Endothelial cell of umbilical vein (primary cell): ENCODE measurements around the gene AS3MT. TPM values are rescaled to one million over a fixed set of nuclear protein-coding genes. Genes with fewer than 3 reads are reported as not detected.

Experiments used
- BruUV-seq: library from RNA; stranded (reverse); fragments of 400-500 nt; replicated peaks from 2 replicates; lab custom pipeline; 2021; lab: Mats Ljungman, UMichigan
- CTCF ChIA-PET: fragments of 300-600, 350-600 bp; sonication (Branson Sonifier 250); formaldehyde crosslinking; loops from one replicate; lab custom pipeline; 2021; ENCODE audit warnings: antibody characterized with exemption, inconsistent platforms; lab: Charles Lee
- POLR2A ChIA-PET: fragments of 300-600, 350-600 bp; sonication (Branson Sonifier 250); formaldehyde crosslinking; loops from one replicate; lab custom pipeline; 2021; ENCODE audit warnings: antibody characterized with exemption, inconsistent platforms; lab: Charles Lee
- DNase-seq: peaks from one replicate; pipeline ENCODE4 v3.0.0-alpha.2; 2011; ENCODE audit warnings: low read depth, low spot score
- FAIRE-seq: peaks from 2 replicates; lab custom pipeline; 2011; peaks lifted over from hg19 to GRCh38; lab: Jason Lieb, UNC
- H2AFZ ChIP-seq: 2 replicates; pipeline ENCODE4 v1.6.0; 2012; ENCODE audit warnings: low read depth, low read length, control low read depth, inconsistent platforms
- H3K27ac ChIP-seq: 2 replicates; pipeline ENCODE4 v1.5.1; 2011; ENCODE audit warnings: low read depth, mild to moderate bottlenecking, control low read depth, low read length, moderate library complexity; ENCODE audit not compliant: insufficient read depth
- H3K27me3 ChIP-seq, 2 experiments: 2 replicates each; pipeline versions ENCODE4 v1.6.0 to v1.6.1; 2011; ENCODE audit warnings: low read length in 2 of 2, mixed read lengths in 1 of 2; ENCODE audit not compliant: control insufficient read depth in 2 of 2, insufficient read depth in 2 of 2
- H3K36me3 ChIP-seq, 2 experiments: 2 replicates in 1 of 2; 3 replicates in 1 of 2; pipeline ENCODE4 v1.5.1; 2011; ENCODE audit warnings: low read length in 2 of 2, mild to moderate bottlenecking in 1 of 2, moderate library complexity in 1 of 2; ENCODE audit not compliant: control insufficient read depth in 2 of 2, insufficient read depth in 2 of 2; ENCODE audit errors: extremely low read depth in 1 of 2
- H3K4me1 ChIP-seq: 3 replicates; pipeline ENCODE4 v1.5.1; 2011; ENCODE audit warnings: mild to moderate bottlenecking, low read length; ENCODE audit not compliant: control insufficient read depth, insufficient read depth; ENCODE audit errors: extremely low read depth
- H3K4me2 ChIP-seq: 2 replicates; pipeline ENCODE4 v1.6.1; 2011; ENCODE audit warnings: low read length, control low read depth, mixed read lengths; ENCODE audit not compliant: insufficient read depth
- H3K4me3 ChIP-seq, 3 experiments: fragments of 200-600 bp in 1 of 3; sonication (generic), shearing (Covaris generic) in 1 of 3; replicated peaks in 1 of 3; 2 replicates each; pipeline ENCODE4 v1.5.1; 2011 to 2016; ENCODE audit warnings: control low read depth in 3 of 3, low read length in 3 of 3, mild to moderate bottlenecking in 2 of 3, inconsistent platforms in 1 of 3, low read depth in 1 of 3, moderate library complexity in 1 of 3; ENCODE audit not compliant: insufficient read depth in 1 of 3
- H3K79me2 ChIP-seq: 2 replicates; pipeline ENCODE4 v1.6.0; 2012; ENCODE audit warnings: low read length, inconsistent platforms; ENCODE audit not compliant: control insufficient read depth, insufficient read depth
- H3K9ac ChIP-seq: replicated peaks from 2 replicates; pipeline ENCODE3; 2011; ENCODE audit warnings: low read length, control low read depth; ENCODE audit not compliant: insufficient read depth; ENCODE audit errors: extremely low read depth
- H3K9me1 ChIP-seq: replicated peaks from 3 replicates; pipeline ENCODE4 v1.6.0; 2011; ENCODE audit warnings: mild to moderate bottlenecking, low read length; ENCODE audit not compliant: control insufficient read depth, insufficient read depth; ENCODE audit errors: extremely low read depth
- H3K9me3 ChIP-seq: replicated peaks from 2 replicates; pipeline ENCODE4 v1.5.1; 2012; ENCODE audit warnings: low read length, inconsistent platforms; ENCODE audit not compliant: control insufficient read depth, insufficient read depth
- H4K20me1 ChIP-seq: replicated peaks from 2 replicates; pipeline ENCODE3; 2011; ENCODE audit warnings: mild to moderate bottlenecking, low read length; ENCODE audit not compliant: control insufficient read depth, insufficient read depth; ENCODE audit errors: extremely low read depth
- EZH2 ChIP-seq: IDR thresholded peaks from 2 replicates; pipeline ENCODE4 v1.6.1; 2012; ENCODE audit warnings: borderline replicate concordance, low read depth, mild to moderate bottlenecking, moderate library complexity, low read length, inconsistent platforms; ENCODE audit not compliant: severe bottlenecking
- FOS ChIP-seq: IDR thresholded peaks from 2 replicates; pipeline ENCODE4 v1.6.1; 2011; ENCODE audit warnings: mild to moderate bottlenecking, low read length, moderate library complexity, borderline replicate concordance; ENCODE audit not compliant: insufficient read depth
- GATA2 ChIP-seq: IDR thresholded peaks from 2 replicates; pipeline ENCODE4 v1.7.0; 2011; ENCODE audit warnings: low read depth, mild to moderate bottlenecking, moderate library complexity, mixed read lengths, low read length; ENCODE audit not compliant: insufficient read length, insufficient read depth
- JUN ChIP-seq: IDR thresholded peaks from 2 replicates; pipeline ENCODE4 v1.6.1; 2011; ENCODE audit warnings: borderline replicate concordance, low read depth; ENCODE audit not compliant: insufficient read length, insufficient read depth
- MYC ChIP-seq: IDR thresholded peaks from one replicate; pipeline ENCODE4 v1.6.1; 2011; ENCODE audit warnings: mild to moderate bottlenecking, low read depth, low read length
- POLR2A ChIP-seq: IDR thresholded peaks from 2 replicates; pipeline ENCODE4 v1.6.1; 2012; ENCODE audit warnings: low read depth, mild to moderate bottlenecking, control low read depth, low read length
- POLR2AphosphoS5 ChIP-seq: IDR thresholded peaks from 2 replicates; pipeline ENCODE4 v1.6.1; 2012; ENCODE audit warnings: low read depth, mild to moderate bottlenecking, control low read depth, low read length, moderate library complexity; ENCODE audit not compliant: insufficient read depth
- dilution Hi-C: fragments of 300-500 bp; cut with MboI; formaldehyde crosslinking; loops from one replicate; pipeline ENCODE4 v1.15.0; 2019; ENCODE audit warnings: low sequenced_read_pairs; ENCODE audit not compliant: extremely low pct_ligation_motif_present
- intact Hi-C: fragments of 100-400 bp; cut with micrococcal nuclease; formaldehyde crosslinking; loops from one replicate; pipeline ENCODE4 v1.10.0; 2022
- polyA plus RNA-seq, 4 experiments: library from polyadenylated mRNA; depleted of rRNA in 3 of 4; stranded (reverse) in 3 of 4; unstranded in 1 of 4; fragments of >200 nt; gene quantifications; 2 replicates each; pipeline versions ENCODE4 v1.2.1 to v1.2.3, GENCODE V29; 2011 to 2012; ENCODE audit warnings: missing spikeins in 1 of 4
- total RNA-seq: library from RNA; stranded (reverse); gene quantifications from 2 replicates; pipeline ENCODE4 v1.2.3, GENCODE V29; 2021
- TF ChIP-seq, protein P1 (sequence below): IDR thresholded peaks from 2 replicates; pipeline ENCODE4 v1.6.1; 2011; ENCODE audit not compliant: insufficient read depth, insufficient read length
- TF ChIP-seq, protein P2 (sequence below), 2 donors: IDR thresholded peaks; 1 replicate in 1 of 2; 2 replicates in 1 of 2; pipeline ENCODE4 v1.5.1; 2011; ENCODE audit warnings: low read length in 2 of 2, mild to moderate bottlenecking in 2 of 2, moderate library complexity in 2 of 2, control low read depth in 1 of 2, inconsistent platforms in 1 of 2, low read depth in 1 of 2; ENCODE audit not compliant: insufficient read depth in 1 of 2; ENCODE audit errors: extremely low read depth in 1 of 2

Gene AS3MT
- total and polyA plus RNA-seq, 2 donors (not counting 3 experiments of a cell fraction or from before 2014, with no cell fraction given), result 1.0 TPM; not detected in 1

DNA sequence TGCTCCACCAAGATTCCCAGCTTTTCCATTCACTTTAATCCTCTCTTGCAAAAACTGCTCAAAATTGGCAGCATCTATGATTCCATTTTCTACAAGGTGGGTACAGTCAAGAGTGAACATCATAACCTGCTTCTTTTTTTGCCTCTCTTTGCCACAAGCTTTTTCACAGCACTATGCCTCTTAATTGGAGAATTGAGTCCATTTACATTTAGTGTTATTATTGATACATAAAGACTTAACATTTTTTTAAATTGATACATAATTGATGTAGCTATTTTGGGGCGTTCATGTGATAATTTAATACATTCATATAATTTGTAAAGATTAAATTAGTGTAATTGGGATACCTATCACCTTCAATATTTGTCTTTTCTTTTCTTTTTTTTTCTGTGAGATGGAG lies 18.8 kb downstream of the AS3MT start:
- DNase-seq, result no peak
- Histone ChIP-seq H3K27me3 (no peaks in the 10 kb centered on the region), H3K27ac (no peak overlapping the region), H3K4me1 (no peaks in the 10 kb centered on the region), H3K79me2 (no peaks in the 10 kb centered on the region), H3K36me3 (no peaks in the 10 kb centered on the region), H4K20me1 (no peaks in the 10 kb centered on the region), H3K4me3 (no peak overlapping the region), H3K9me1 (no peaks in the 10 kb centered on the region), H3K9ac (no peak overlapping the region), H2AFZ (no peak overlapping the region), H3K4me2 (no peak overlapping the region), H3K9me3 (no peaks in the 10 kb centered on the region)
- CTCF ChIA-PET, result interaction anchor here (0.5 to 2.8 kb wide), 3 partner anchors 13 to 224 kb away, joined by 4 to 9 read pairs (median 8); no protein-coding TSS in a partner anchor
- intact Hi-C loops (no loop called here), dilution Hi-C loops (no loop called here)
- no peak for FAIRE-seq
- TF ChIP-seq POLR2AphosphoS5 (no peak), POLR2A (no peak), EZH2 (no peak), MYC (no peak), GATA2 (no peak), FOS (no peak), JUN (no peak)
- TF ChIP-seq, protein P1, sequence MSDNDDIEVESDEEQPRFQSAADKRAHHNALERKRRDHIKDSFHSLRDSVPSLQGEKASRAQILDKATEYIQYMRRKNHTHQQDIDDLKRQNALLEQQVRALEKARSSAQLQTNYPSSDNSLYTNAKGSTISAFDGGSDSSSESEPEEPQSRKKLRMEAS, result no peak
- TF ChIP-seq, protein P2, sequence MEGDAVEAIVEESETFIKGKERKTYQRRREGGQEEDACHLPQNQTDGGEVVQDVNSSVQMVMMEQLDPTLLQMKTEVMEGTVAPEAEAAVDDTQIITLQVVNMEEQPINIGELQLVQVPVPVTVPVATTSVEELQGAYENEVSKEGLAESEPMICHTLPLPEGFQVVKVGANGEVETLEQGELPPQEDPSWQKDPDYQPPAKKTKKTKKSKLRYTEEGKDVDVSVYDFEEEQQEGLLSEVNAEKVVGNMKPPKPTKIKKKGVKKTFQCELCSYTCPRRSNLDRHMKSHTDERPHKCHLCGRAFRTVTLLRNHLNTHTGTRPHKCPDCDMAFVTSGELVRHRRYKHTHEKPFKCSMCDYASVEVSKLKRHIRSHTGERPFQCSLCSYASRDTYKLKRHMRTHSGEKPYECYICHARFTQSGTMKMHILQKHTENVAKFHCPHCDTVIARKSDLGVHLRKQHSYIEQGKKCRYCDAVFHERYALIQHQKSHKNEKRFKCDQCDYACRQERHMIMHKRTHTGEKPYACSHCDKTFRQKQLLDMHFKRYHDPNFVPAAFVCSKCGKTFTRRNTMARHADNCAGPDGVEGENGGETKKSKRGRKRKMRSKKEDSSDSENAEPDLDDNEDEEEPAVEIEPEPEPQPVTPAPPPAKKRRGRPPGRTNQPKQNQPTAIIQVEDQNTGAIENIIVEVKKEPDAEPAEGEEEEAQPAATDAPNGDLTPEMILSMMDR (IDR thresholded peaks at IDR 0.05; ENCODE audit: extremely low read depth in 1 of 2, insufficient read depth in 1 of 2, low read depth in 1 of 2, low read length in 2 of 2), result no peak
- POLR2A ChIA-PET, result no interaction called here
- no TSS peak for BruUV-seq
